NCI-H146 treated with DMSO at 0.1 percent for 48 hours (cell line): ENCODE data around the gene CACNB4.
"Not testable (repeated sequence)": the region's sequence is repeated elsewhere in the genome, so short reads cannot be mapped to it uniquely, and the experiment has no call there.

Experiments used
- DNase-seq: peaks from one replicate; lab custom pipeline; 2025; ENCODE audit not compliant: unreplicated experiment; lab: John Stamatoyannopoulos, UW

Gene CACNB4

DNA sequence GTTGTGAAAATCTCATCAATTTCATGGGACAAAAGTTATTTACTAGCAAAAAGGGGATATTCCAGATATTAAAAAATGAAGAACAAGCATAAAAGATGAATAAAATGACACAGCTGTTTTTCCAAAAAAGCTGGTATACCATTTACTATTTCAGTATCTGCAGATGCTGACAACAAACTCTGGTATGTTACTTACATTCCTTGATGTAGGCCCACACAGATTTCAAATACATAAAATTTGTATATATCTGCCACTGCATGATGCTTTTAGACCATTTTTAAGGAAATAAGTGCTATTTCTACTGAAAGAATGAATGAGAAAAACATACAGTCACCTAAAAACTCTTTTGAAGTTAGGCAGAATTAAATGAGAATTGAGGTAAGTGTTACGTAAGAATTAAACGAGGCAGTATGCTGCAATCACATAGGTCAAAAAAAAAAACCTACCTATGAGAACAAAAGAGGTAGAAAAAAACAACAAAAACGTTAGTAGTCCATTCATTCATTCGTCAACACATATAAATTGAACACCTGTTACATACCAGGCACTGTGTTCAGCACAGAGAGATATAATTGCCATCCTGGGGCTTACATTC is 303.1 kb downstream of the CACNB4 start:
- DNase-seq = no peak

DNA sequence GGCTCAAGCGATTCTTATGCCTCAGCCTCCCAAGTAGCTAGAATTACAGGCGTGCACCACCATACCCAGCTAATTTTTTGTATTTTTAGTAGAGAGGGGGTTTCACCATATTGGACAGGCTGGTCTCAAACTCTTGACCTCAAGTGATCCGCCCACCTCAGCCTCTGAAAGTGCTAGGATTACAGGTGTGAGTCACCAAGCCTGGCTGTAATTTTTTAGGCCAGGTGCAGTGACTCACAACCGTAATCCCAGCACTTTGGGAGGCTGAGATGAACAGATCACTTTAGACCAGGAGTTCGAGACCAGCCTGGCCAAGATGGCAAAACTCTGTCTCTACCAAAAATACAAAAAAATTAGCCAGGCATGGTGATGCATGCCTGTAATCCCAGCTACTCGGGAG is 304.4 kb downstream of the CACNB4 start:
- not testable (repeated sequence) for DNase-seq

DNA sequence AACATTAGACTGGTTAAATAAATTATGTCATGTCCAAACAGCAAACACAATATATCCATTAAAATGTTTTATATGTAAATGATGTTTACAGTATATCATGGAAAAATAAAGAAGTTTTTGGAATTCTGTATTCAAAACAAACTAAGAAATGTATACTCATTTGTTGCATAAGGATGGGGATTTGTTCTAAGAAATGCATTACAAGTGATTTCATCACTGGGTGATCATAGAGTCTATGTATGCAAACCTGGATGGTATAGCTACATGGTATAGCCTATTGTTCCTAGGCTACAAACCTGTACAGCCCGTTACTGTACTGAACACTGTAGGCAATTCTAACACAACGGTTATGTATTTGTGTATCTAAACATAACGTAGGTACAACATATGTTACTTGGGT is 305.7 kb downstream of the CACNB4 start:
- no peak for DNase-seq

DNA sequence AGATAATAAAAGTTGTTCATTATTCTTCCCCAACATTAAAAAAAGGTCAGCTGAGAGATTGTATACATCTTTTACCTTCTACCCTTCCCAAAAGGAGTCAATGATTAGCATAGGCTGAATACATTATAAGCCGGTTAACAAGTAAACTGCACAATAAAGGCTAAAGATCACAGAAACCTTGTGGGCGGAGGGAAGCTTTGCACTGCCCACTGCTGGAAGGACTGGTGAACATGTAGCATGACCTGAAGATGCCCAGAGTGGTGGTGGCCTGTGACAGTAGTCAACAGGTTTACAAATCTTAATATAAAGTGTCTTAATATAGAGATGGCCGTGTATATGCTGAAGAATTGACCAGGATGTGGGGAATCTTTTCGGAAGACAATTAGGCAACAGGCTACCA is 306.3 kb downstream of the CACNB4 start:
- no peak for DNase-seq

DNA sequence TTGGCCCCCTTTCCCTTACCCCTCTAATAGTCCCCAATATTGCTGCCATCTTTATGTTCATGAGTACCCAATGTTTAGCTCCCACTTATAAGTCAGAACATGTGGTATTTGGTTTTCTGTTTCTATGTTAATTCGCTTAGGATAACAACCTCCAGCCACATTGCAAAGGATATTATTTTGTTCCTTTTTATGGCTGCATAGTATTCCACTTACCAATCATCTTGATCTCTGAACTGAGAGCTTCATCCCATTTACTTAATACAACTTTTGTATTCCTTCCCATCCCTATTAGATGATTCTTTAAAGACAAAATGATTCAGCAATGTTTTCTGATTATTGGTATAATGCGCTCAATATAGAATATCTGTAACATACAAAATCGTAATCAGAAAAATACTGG is 307.3 kb downstream of the CACNB4 start:
- DNase-seq = no peak

DNA sequence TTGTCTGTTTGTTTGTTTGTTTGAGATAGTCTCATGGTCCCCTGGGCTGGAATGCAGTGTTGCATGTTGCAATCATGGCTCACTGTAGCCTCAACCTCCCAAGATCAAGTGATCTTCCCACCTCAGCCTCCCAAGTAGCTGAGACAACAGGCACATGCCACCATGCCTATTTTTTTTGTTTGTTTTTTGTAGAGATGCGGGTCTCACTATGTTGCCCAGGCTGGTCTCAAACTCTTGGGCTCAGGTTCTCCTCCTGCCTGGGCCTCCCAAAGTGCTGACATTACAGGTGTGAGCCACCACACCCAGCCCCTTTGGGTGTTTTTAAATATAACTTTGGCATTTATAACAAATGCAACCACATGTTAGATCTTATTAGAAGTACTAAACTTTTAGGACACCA is 308.2 kb downstream of the CACNB4 start:
- no peak for DNase-seq

DNA sequence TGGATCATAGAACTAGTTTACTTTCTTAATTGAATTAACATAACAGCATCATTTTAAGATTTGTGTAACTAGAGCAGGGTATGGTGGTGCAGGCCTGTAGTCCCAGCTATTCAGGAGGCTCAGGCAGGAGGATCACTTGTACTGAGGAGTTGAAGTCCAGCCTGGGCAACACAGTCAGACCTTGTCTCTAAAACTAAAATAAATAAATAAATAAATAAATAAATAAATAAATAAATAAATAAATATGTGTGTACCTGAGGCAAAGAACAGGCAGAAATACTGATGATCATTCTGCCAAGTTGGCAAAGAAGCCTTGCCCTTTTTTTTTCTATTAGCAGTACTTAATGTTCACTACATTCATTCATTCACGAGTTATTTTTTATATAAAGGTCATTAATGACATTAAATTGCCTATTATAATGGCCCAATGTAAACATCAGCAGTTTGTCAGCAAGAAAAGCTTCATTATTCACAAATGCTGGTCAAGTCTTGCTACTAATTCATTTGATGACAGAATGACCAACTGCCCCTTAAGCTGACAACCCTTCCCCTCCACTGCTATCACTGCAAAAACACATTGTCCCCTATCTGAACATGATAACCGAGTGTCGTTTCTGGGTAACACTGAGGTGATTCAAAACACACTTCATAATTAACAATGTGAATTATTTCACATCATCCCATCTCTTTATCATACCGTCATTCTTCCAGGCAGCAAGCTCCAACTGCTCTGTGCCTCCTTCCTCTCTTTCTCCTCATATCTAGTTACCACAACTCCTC is 309.6 kb downstream of the CACNB4 start:
- DNase-seq = no peak

DNA sequence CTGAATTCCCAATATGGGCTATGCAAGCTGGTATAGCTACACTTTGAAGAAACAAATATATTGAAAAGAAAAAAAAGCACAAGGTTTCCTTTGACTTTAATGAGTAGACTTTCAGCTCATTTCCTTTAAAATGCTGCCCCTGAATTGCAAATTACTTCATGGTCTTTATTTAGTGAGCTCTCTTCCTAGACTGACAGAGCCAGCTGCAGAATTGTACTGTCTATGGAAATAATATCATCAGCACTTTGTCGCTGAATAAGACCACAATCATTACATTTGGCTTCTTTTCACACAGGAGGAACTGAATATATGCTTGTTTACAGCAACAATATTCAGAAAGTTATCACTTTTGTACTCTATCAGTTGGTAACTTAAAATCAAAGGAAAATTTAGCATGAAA is 312.4 kb downstream of the CACNB4 start:
- no peak for DNase-seq

DNA sequence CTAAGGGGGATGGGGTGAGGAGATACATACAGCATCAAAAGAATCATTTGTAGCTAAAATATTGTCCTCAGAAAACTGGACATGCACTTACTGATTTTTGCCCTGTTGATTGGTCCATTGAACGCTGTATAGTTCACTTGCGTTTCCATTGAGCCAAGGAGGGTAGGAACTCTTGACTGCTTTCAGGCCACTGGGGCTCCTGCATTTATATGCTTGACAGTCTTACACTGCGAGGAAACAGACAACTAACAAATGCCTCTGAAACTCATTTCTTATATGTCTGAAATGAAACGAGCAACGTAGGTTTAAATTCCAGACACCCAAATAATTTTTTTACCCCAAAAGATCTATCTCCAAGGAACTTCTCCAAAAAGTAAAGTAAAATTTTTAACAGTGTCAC is 312.8 kb downstream of the CACNB4 start:
- no peak for DNase-seq

DNA sequence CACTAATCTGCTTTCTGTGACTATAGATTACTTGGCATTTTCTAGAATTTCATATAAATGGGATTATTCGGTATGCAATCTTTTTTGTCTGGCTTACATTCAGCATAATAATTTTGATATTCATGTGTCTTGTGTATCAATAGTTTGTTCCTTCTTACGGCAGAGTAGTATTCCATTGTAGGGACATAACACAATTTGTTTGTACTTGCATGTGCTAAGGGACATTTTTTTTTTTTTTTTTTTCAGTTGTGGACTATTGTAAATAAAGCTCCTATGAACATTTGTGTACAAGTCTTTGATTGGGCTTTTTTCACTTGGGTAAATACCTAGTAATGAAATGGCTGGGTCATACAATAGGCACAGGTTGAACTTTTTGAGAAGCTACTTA is 315.7 kb downstream of the CACNB4 start:
- no peak for DNase-seq
